GM12878 (cell line): ENCODE data around the gene NAT10. TPM values are rescaled to one million over a fixed set of nuclear protein-coding genes. Genes with fewer than 3 reads are reported as not detected.

Experiments
- ATAC-seq: fragments of 200-7000 bp; cut with Tn5 transposase; 3 replicates; pipeline ENCODE4 v1.9.1; 2020; ENCODE audit warnings: mild to moderate bottlenecking, moderate library complexity
- BruUV-seq: library from RNA; stranded (reverse); fragments of 400-500 nt; replicated peaks from 2 replicates; lab custom pipeline; 2021; lab: Mats Ljungman, UMichigan
- CTCF ChIA-PET: fragments of 300-600 bp; sonication (Branson Sonifier 250); formaldehyde crosslinking; extraction: SDS; loops from one replicate; lab custom pipeline; 2021; ENCODE audit warnings: inconsistent platforms; lab: Yijun Ruan, JAX
- POLR2A ChIA-PET: fragments of 350-600 bp; formaldehyde crosslinking; extraction: SDS; loops from one replicate; lab custom pipeline; 2021; ENCODE audit warnings: inconsistent platforms; lab: Charles Lee
- RAD21 ChIA-PET: fragments of 300-600 bp; sonication (Branson Sonifier 250); formaldehyde crosslinking; loops from one replicate; lab custom pipeline; 2023; ENCODE audit warnings: antibody characterized with exemption; ENCODE audit not compliant: unreplicated experiment; lab: Charles Lee
- SMC1A ChIA-PET: fragments of 300-600 bp; sonication (Branson Sonifier 250); formaldehyde crosslinking; loops from one replicate; lab custom pipeline; 2023; ENCODE audit not compliant: unreplicated experiment, uncharacterized antibody; lab: Charles Lee
- DNase-seq: peaks from one replicate; pipeline ENCODE4 v3.0.0-alpha.2; 2011; ENCODE audit warnings: low read depth, low spot score
- FAIRE-seq: peaks from 3 replicates; lab custom pipeline; 2011; peaks lifted over from hg19 to GRCh38; lab: Jason Lieb, UNC
- H2AFZ ChIP-seq: 2 replicates; pipeline ENCODE4 v1.6.0; 2011; ENCODE audit warnings: low read depth, low read length, control low read depth; ENCODE audit not compliant: control insufficient read depth
- H3K27ac ChIP-seq: 2 replicates; pipeline ENCODE4 v1.5.1; 2011; ENCODE audit warnings: control low read depth; ENCODE audit not compliant: control insufficient read depth, insufficient read depth
- H3K27me3 ChIP-seq, 2 experiments: replicated peaks in 1 of 2; 2 replicates each; pipeline versions ENCODE4 v1.6.0 to v1.6.1; 2011; ENCODE audit warnings: low read length in 1 of 2; ENCODE audit not compliant: control insufficient read depth in 2 of 2, insufficient read depth in 2 of 2
- H3K36me3 ChIP-seq, 2 experiments: 2 replicates each; pipeline ENCODE4 v1.5.1; 2011; ENCODE audit warnings: low read length in 1 of 2; ENCODE audit not compliant: control insufficient read depth in 2 of 2, insufficient read depth in 2 of 2
- H3K4me1 ChIP-seq: 2 replicates; pipeline ENCODE4 v1.6.1; 2011; ENCODE audit warnings: mild to moderate bottlenecking, low read length, moderate library complexity, mixed read lengths; ENCODE audit not compliant: control insufficient read depth, insufficient read depth
- H3K4me2 ChIP-seq: 2 replicates; pipeline ENCODE4 v1.6.0; 2011; ENCODE audit warnings: control low read depth; ENCODE audit not compliant: control insufficient read depth, insufficient read depth
- H3K4me3 ChIP-seq: fragments of 200-600 bp; sonication (generic); 2 replicates; pipeline ENCODE4 v1.5.1; 2016
- H3K79me2 ChIP-seq: 2 replicates; pipeline ENCODE4 v1.6.0; 2011; ENCODE audit warnings: low read length; ENCODE audit not compliant: control insufficient read depth, insufficient read depth
- H3K9ac ChIP-seq: 2 replicates; pipeline ENCODE4 v1.8.0; 2011; ENCODE audit warnings: low read length, control low read depth, mixed read lengths; ENCODE audit not compliant: control insufficient read depth, insufficient read depth
- H3K9me3 ChIP-seq: replicated peaks from 3 replicates; pipeline ENCODE4 v1.5.1; 2011; ENCODE audit warnings: mild to moderate bottlenecking, low read length; ENCODE audit not compliant: control insufficient read depth, insufficient read depth
- H4K20me1 ChIP-seq: 2 replicates; pipeline ENCODE4 v1.6.0; 2011; ENCODE audit not compliant: control insufficient read depth, insufficient read depth
- ATF7 ChIP-seq: fragments of 450-650 bp; IDR thresholded peaks from 2 replicates; pipeline ENCODE4 v1.6.1; 2016; ENCODE audit warnings: low read depth, mild to moderate bottlenecking
- BCL11A ChIP-seq: IDR thresholded peaks from 2 replicates; pipeline ENCODE4 v1.6.1; 2011; ENCODE audit warnings: low read depth, low read length
- BCLAF1 ChIP-seq: fragments of 450-650 bp; IDR thresholded peaks from 2 replicates; pipeline ENCODE4 v1.6.1; 2017; ENCODE audit warnings: antibody characterized with exemption, mild to moderate bottlenecking, moderate library complexity
- CREB1 ChIP-seq: IDR thresholded peaks from 2 replicates; pipeline ENCODE4 v1.6.1; 2012; ENCODE audit warnings: low read depth, mild to moderate bottlenecking, inconsistent platforms
- GATAD2B ChIP-seq: fragments of 450-650 bp; conservative IDR thresholded peaks from 2 replicates; pipeline ENCODE4 v1.6.1; 2017; ENCODE audit warnings: low read depth, mild to moderate bottlenecking, moderate library complexity
- NFYB ChIP-seq: IDR thresholded peaks from 2 replicates; pipeline ENCODE4 v1.6.1; 2011; ENCODE audit warnings: low read depth, mild to moderate bottlenecking, low read length, improper control_type of control experiment, moderate library complexity; ENCODE audit not compliant: insufficient read depth
- RAD21 ChIP-seq: IDR thresholded peaks from 2 replicates; pipeline ENCODE4 v1.6.1; 2011; ENCODE audit warnings: mild to moderate bottlenecking, low read depth, low read length, moderate library complexity; ENCODE audit not compliant: insufficient read depth
- TAF1 ChIP-seq: IDR thresholded peaks from 2 replicates; pipeline ENCODE4 v1.6.1; 2011; ENCODE audit warnings: mild to moderate bottlenecking, low read depth, low read length, borderline replicate concordance
- YBX1 ChIP-seq: fragments of 450-650 bp; IDR thresholded peaks from 2 replicates; pipeline ENCODE4 v1.6.1; 2016; ENCODE audit warnings: antibody characterized with exemption
- ZBTB4 ChIP-seq: fragments of 450-650 bp; formaldehyde crosslinking; IDR thresholded peaks from 2 replicates; pipeline ENCODE4 v1.4.0; 2022; ENCODE audit warnings: mild to moderate bottlenecking, moderate library complexity
- WGBS: methylation state at CpG from one replicate; pipeline ENCODE4 v1.1.6; 2016; ENCODE audit warnings: low lambda C conversion rate; ENCODE audit not compliant: insufficient replicate concordance, insufficient coverage; ENCODE audit errors: missing lambda C conversion rate; 5-methylcytosine and 5-hydroxymethylcytosine counted together
- in situ Hi-C: fragments of 300-500 bp; cut with MboI; formaldehyde crosslinking; loops from 9 replicates; pipeline ENCODE4 v1.14.3; 2018; ENCODE audit warnings: mixed read lengths
- intact Hi-C: fragments of 100-400 bp; cut with micrococcal nuclease; formaldehyde crosslinking; loops from one replicate; pipeline ENCODE4 v1.14.2; 2022; ENCODE audit not compliant: unreplicated experiment
- polyA plus RNA-seq, 11 experiments: library from polyadenylated mRNA; depleted of rRNA in 4 of 11; unstranded in 6 of 11; stranded (reverse) in 5 of 11; fragments of >200 nt; fragmentation: Nextera tagmentation in 4 of 11; fragmentation: Illumina TruSeq in 1 of 11; extraction: Ambion mirVana in 4 of 11; extraction: Trizol in 1 of 11; gene quantifications; 1 replicate in 1 of 11; 2 replicates in 10 of 11; pipeline versions ENCODE4 v1.2.1 to v1.2.3, GENCODE V29; 2011 to 2016; ENCODE audit warnings: inconsistent platforms in 2 of 11, missing spikeins in 2 of 11, low read depth in 1 of 11
- total RNA-seq, 4 experiments: library from RNA; depleted of rRNA in 3 of 4; stranded (reverse); fragments of >200 nt in 3 of 4; fragmentation: Illumina TruSeq in 1 of 4; extraction: Trizol in 1 of 4; gene quantifications; 2 replicates each; pipeline versions ENCODE4 v1.2.1 to v1.2.3, GENCODE V29; 2013 to 2021

NAT10 gene
- total and polyA plus RNA-seq, 10 of the 15 experiments (the other 5 are each of a cell fraction or from before 2014, with no cell fraction given) = 45.1 to 95.5 (median 72.8) TPM

- TF ChIP-seq CREB1 (0 out of 2 replicates have a peak, but pooled peaks have one; percentile 14), YBX1 (no peak), NFYB (no peak), GATAD2B (no peak)
- TF ChIP-seq, all 136 proteins: peak for 1
- in situ Hi-C loops = loop anchor here (25.0 kb wide), 1 partner anchor 329 kb away; no protein-coding TSS in a partner anchor
- Histone ChIP-seq H3K79me2 (no peaks in the 10 kb centered on the region), H3K27ac (no peak overlapping the region), H3K9ac (no peak overlapping the region), H3K4me1 (peaks cover 13% of the 10 kb centered on the region), H3K27me3 (no peaks in the 10 kb centered on the region), H2AFZ (no peak overlapping the region), H3K9me3 (no peaks in the 10 kb centered on the region), H3K36me3 (peaks cover 3% of the 10 kb centered on the region in 2 experiments; a peak in 2 of 4 replicates), H3K4me2 (no peak overlapping the region), H3K4me3 (no peak overlapping the region), H4K20me1 (no peaks in the 10 kb centered on the region)
- DNase-seq = no peak
- ATAC-seq = no peak
- 94% methylated on average over 6 of the region's 6 CpGs for WGBS
- ChIA-PET CTCF (interaction anchor here (1.1 kb wide), 1 partner anchor 301 kb away, joined by 3 read pairs; no protein-coding TSS in a partner anchor), POLR2A (no interaction called here), SMC1A (interaction anchor here (0.6 to 1.7 kb wide), 4 partner anchors 10 to 386 kb away, joined by 3 to 5 read pairs (median 3); no protein-coding TSS in a partner anchor), RAD21 (interaction anchor here (0.6 kb wide), 1 partner anchor 119 kb away, joined by 3 read pairs; no protein-coding TSS in a partner anchor)
- FAIRE-seq = no peak
- no TSS peak for BruUV-seq
- intact Hi-C loops = no loop called here
These were observed 53.2 kb downstream of the NAT10 start for GRCh38 chr11:34158661-34159060.

GRCh38 chr11:34160049-34160721 is 54.8 kb downstream of the NAT10 start:
- no peak for FAIRE-seq
- no peak for DNase-seq
- Histone ChIP-seq H2AFZ (no peak overlapping the region), H3K4me2 (no peak overlapping the region), H4K20me1 (no peaks in the 10 kb centered on the region), H3K9ac (no peak overlapping the region), H3K79me2 (no peaks in the 10 kb centered on the region), H3K4me1 (no peaks in the 10 kb centered on the region), H3K9me3 (no peaks in the 10 kb centered on the region), H3K27ac (no peak overlapping the region), H3K4me3 (no peak overlapping the region), H3K36me3 (peaks cover 3% of the 10 kb centered on the region in 2 experiments; a peak in 1 of 4 replicates), H3K27me3 (no peaks in the 10 kb centered on the region)
- ChIA-PET CTCF (no interaction called here), POLR2A (no interaction called here), SMC1A (interaction anchor here (0.6 to 1.7 kb wide), 3 partner anchors 11 to 780 kb away, joined by 3 to 5 read pairs (median 3); no protein-coding TSS in a partner anchor), RAD21 (no interaction called here)
- intact Hi-C loops = no loop called here
- ATAC-seq = no peak
- in situ Hi-C loops = loop anchor here (25.0 kb wide), 1 partner anchor 327 kb away; no protein-coding TSS in a partner anchor
- 93% methylated on average over 22 of the region's 22 CpGs for WGBS
- no TSS peak for BruUV-seq
- no peak for TF ChIP-seq TAF1
- no peak for TF ChIP-seq ZBTB4
- TF ChIP-seq BCLAF1 = no peak
- no peak for TF ChIP-seq RAD21
- TF ChIP-seq BCL11A = no peak
- TF ChIP-seq ATF7 = no peak
